GM19351 (cell line): ENCODE measurements around the gene NUDT1.

Source experiments
- ATAC-seq: cut with Tn5 transposase; IDR thresholded peaks from one replicate; pipeline ENCODE4 v1.9.1; 2021; ENCODE audit warnings: mild to moderate bottlenecking, moderate library complexity; ENCODE audit not compliant: unreplicated experiment

NUDT1 gene

DNA sequence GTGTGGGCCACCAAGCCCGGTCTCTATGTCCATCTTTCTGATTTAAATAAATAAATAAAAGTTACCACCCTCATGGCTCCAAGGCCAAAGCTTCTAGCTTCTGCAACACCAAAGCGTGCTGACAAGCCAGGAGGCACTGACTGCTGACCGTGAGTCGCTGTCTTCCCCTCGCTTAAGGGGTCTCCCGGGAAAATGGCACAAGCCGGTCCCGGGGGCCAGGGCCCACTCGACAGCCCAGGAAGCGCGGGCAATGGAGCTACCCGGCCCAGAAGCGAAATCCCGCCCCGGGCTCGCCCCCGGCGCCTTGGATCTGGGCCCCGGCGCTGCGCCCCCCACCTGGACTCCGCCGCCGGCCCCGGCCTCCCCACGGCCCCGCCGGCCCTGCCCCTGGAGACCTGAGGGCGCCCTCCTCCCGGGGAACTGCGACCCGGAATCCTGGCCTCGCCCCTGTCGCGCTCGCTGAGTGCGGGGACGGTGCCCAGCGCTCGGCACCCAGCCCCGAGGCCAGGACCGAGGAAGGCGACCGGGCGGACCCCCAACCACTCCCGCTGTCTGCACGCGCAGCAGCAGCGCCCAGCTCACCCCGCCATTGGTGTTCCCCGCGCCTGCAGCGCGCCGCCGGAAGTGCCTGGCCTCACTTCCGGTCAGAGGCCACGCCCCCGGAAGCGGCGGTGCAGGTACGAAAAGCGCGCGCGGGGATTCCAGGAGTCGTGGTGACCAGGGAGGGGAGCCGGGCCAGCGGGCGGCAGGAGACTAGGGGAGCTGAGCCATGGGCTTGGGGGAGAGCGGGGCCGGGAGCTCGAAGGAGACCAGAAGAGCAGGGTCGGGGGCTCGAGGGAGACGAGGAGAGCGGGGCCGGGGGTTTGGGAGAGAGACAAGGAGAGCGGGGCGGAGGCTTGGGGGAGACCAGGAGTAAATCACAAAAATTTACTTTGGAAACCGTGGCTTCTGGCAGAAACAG is at the start of gene NUDT1, which contains the start of gene MRM2:
NUDT1 (plus strand) TSS at position 647 of the 961 bp plus-strand sequence. CDS start 2,349 bp downstream, outside the sequence.
MRM2 (minus strand) TSS at position 626 of the 961 bp plus-strand sequence; CDS start at position 590, 36 bp downstream.
- peak; percentile 63 for ATAC-seq

DNA sequence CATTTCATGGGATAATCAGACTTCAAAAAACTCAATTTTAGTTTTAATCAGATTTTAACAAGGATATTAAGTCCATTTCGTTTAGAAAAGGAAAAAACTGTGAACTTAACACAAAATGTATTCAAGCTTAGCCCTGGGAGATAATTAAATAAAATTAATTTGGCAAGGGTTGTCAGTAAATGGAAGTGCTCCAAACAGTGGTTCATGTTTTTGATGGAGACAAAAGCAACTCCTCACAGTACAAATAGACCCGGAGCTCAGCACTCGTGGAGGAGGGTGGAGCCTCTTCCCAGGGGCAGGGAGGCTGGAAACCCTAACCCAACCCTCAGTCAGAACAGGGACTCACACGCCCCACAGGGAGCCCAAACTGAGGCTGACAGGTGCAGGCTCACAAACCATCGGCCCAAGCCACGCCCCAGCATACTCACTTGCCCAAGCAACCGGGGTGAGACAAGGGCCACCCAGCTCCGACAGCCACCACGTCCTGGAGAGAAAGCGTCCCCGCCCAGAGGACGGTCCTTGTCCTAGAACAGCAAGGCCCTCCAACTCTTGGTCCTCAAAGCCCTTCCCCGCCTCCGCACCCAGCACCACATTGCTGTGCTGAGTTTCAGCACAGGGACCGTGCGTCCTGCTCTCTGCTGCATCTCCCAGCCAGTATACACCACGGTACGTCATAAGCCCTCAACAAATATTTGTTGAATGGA is 49.0 kb upstream of the NUDT1 start:
- ATAC-seq: no peak

DNA sequence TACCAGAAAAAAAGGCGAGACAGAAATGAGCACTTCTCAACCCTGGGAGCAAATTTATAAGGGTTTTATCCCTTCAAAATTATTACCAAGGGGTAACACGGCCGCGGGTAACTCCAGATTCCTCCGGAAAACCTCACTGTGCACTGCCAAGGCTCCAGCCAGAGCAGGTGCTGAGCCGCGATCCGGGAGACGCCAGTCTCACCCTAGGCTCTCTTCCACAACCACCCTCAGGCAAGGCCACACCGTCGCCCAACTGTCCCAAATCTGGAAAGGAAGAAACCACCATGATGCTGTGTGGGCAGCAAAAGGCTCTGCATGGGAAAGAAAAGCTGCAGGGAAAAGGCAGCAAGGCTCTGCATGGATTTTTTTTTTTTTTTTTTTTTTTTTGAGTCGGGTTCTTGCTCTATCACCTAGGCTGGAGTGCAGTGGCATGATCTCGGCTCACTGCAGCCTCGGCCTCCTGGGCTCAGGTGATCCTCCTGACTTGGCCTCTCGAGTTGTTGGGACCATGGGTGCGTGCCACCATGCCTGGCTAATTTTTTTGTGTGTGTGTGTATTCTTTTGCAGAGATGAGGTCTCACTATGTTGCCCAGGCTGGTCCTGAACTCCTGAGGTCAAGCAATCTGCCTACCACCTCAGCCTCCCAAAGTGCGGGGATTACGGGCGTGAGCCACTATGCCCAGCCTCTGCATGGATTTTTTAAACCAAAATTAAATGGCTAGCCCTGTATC is 48.3 kb upstream of the NUDT1 start:
- ATAC-seq: no peak

DNA sequence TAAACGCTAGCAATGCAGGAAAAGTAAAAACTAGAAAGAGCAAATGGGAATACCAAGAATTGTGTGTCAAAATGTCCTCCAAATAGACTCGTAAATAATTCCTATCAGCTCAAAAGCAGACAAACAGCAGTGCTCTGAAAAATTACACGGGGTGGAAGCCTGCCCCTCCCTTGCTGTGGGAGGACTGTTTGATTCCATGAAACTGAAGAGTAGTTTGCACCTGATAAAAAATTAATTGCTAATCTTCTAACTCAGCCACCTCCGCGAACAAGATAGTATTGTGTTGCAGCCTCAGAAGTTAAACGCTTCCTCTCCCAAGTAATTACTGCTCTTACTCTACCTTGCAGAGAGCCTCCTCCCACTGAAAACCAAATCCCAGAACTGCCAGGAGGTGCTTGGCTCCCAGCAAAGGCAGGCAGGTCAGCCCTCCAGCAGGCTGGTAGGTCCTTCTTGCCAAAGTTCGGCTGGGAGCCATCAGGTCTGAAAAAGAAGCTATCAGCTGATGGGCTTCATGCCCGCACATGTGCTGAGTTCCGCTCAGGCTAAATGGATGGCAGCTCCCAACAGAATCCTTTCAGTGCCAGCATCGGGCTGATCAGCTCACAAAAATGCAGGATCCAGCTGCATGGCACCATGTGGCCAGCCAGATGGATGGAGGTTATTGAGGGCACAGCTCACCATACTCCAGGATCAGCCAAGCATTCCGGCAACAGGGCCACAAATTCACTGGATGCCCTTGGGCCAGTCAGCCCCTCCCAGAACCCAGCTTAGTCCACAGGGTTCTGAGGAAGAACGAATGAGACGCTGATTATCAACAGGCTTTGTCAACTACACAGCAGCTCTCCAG is 46.4 kb upstream of the NUDT1 start:
- no peak for ATAC-seq

DNA sequence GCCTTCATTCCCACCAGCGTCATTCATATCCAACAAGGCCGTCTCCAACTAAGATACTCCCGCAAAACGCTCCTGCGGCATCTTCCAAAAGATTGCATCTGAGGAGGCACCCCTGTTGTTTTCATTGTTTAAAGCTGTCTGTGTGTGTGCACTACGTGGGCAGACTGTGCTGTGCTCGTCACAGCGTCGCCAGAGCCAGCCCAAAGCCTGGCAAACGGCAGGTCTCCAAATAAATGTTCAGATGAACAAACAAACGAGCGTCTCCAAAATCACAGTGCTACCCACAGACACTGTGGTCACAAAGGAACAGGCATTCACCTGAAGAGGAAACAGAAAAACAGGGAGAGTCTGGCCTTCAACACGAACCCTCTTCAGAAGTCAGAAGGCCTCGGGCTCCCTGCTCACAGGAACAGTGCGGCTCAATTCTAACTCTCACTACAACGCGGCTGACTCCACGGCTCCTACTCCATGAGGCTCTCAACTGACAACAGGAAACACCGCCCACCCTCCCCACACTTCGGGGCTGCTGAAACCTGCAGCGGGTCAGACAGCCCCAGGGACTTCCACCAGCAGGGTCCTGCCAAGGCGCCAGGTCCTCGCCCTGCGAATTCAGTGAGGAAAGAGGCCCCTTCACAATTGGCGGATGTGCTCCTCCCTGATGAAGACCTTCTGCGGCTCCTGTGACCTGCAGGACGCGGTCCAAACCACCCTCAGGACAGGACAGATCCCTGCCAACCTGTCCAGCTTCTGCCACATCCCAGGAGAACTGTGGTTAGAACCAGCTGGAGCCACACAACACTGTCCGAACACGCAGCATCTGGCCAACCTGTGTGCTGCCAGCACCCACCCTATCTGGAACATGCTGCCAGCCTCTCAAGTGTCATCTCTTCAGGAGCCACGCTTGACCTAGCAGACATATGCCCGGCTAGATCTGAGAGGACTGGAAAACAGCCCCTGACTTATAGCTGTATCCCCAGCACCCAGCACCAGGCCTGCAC is 45.3 kb upstream of the NUDT1 start:
- ATAC-seq: no peak

DNA sequence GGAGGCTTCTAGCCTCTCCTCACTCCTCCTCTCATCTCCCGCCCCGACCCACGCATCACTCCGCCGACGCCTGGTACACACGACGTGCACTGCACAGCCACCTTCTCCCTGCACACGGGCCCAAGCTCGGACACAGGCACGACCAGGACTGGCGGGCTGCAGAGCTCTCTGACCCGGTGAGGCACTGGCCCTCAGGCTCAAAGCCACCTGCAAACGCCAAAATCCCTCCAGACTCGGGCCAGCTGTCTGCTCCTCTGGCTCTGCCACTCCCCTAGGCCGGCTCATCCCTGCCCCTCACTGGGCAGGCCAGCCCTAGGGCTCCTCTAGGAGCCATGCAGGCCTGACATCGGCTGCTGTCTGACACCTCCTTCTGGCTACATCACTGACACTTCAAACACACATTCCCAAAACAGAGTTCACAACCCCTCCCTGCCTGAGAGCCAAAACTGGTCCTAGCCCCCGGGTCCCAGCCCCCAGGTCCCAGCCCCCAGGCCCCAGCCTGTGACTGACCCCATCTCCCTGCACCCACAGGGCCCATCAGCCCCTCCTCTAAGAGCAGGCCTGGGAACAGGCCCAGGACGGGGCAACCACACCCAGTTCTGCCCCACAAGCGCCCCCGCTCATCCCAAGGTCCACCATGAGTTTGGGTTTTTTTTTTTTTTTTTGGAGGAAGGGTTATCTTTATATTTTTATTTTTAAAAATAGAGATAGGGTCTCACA is 44.4 kb upstream of the NUDT1 start:
- no peak for ATAC-seq

DNA sequence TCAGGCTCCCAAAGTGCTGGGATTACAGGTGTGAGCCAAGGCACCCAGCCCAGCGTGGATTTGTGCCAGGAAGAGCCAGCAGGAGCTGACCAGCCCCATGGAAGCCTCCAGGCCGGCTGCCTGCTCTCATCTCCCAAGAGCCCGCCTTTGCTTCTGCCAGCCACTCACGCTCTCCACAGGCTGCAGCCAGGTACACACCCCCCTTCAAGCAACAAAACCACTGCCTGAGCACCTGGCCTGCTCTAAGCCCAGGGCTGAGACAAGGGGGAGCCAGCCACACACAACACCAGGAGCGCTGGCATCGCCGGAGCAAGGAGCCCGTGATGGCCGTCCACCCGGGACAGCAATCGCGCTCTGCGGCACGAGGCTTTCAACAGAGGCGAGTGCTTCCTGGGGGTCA is 43.8 kb upstream of the NUDT1 start:
- ATAC-seq: no peak

DNA sequence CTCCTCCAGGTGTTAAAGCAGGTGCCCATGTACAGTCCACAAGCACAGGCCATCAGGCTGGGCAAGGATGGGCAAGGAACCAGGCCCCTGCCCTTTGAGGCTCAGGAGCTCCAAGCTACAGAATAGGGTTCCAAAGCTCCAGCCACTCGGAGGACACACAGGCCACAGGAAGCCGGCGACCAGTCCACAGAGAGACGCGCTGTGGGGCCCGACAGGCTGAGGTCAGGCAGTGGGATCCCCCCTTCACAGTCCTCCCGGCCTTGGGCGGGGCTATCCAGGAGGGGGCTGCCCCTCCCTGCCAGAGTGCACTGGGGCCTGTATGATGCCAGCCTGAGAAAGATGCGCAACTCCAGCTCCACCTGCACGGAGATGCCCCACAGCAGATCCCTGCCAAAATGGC is 43.3 kb upstream of the NUDT1 start:
- no peak for ATAC-seq

DNA sequence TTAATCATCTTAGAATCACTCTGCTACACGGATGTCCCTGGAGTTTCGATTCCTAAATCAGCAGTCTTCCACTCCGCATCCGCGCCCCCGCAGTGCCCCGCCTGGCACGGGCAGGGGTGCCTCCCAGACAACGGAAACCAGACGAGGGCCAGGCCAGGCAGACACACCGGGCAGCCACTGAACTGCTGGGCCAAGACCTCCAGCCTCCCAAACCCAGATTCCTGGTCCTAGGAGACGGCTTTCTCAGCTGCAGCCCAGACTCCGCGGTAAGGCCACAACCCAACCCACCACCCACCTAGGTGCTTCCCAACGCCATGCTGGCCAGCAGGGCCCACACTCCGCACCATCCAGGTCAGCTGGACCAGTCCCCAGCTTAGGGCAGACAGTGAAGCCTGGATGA is 42.5 kb upstream of the NUDT1 start:
- no peak for ATAC-seq

DNA sequence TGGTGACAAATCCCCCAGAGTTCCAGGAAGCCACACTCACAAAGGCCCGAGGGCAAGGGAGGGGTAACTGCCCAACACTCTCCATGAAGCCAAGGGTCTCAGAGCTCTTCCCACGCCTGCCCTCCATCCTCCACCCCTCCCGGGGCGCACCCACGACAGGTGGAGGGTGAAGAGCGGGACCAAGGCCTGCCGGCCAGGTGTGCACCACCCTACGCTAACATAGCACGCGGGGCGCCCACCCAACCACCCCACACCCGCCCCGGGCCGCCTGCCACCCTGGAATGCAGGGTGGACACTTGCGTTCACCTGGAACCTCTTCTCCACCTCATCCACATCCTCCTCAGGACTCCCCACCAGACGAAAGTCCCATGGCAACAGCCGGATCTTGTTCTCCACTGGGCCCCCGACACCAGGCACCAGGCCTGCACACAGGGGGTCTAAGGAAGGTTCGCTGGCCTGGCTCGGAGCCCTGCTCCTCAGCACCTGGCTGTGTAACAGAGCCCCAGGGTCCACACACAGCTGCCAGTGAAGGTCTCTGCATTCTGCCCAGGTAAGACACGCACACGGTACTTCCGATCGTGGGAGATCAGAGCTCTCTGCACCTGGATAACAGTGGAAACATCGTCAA is 42.0 kb upstream of the NUDT1 start:
- ATAC-seq: no peak

DNA sequence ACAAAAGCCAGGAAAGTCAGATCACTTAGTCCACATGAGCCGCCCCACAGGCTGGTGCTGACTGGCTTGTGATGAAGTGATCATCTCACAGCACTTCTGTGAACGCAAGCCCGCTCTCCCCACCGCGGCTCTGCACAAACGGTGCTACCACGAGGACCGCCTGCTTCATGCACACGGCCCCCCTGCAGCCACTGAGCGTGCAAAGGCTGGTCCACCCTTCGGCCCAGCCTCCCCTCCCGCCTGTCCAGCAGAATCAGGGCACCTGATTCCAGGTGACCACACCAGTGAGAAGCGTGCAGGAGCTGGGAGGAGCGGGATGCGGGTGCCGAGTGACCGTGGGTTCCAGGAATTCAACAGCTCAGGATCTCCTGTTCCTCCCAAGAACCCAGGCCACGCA is 41.4 kb upstream of the NUDT1 start:
- no peak for ATAC-seq

DNA sequence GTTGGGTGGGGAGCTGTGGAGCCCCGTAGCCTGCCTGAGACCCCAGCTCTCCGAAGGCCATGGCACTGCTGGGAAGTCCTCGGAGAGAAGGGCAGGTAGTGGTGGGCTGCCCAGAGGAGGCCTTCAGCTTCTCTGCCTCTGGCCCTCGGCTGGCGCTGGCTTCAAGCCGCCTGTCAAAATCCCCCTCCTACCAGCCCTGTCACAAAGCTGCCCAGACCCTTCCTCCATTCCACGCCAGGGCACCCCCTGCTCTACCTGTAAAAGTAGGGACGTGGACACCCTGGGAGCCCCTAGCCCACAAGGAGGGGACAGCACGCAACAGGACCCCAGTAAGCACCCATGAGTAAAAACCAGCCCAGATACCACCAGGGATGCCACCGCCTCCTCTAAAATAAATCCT is 40.9 kb upstream of the NUDT1 start:
- no peak for ATAC-seq

DNA sequence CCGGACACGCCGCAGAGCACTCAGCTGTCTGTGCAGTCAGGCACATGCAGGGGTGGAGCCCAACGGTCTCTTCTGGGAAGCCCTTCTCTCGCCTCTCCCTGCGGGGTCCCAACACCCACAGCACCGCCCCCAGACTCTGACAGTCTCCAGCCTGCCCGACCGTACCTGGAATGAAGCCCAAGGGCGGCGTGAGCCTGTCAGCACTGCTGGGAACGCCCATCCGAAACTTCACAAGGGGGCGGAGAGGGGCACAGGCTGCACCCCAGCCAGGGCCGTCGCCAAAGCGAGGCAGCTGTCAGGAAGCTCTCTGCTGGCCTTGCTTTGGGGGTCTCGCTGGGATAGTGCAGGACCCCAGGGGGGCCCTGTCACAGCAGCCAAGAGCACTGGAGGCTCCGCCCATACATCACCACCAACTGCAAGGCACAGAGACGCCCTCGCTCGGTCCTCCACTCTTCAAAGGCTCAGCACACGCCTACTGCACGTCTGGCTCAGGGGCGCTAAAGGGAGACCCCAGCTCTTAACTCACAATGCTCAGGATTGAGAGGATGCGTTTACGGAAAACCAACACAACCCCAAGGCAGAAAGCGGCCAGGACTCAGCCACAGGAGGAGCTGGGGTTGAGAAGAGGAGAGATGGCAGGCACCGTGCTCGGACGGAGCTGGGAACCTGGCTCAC is 40.2 kb upstream of the NUDT1 start:
- ATAC-seq: no peak

DNA sequence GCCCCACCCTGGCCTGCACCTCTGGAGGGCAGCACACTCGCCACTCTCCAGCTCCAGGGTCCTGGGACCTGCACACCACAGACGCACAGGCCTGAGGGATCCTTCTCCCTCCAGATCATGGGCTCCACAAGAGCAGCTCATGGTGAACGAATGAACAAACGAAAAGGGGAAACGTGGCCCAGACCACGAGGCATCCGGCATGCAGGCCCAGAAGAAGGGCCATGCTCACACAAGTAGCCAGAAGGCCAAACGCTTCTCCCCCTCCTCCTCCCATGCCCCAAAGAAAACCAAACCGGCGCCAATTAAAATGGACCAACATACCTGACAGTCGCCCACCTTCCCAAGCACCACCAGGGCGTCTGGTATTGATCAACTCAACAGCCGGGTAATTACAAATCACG is 39.7 kb upstream of the NUDT1 start:
- no peak for ATAC-seq

DNA sequence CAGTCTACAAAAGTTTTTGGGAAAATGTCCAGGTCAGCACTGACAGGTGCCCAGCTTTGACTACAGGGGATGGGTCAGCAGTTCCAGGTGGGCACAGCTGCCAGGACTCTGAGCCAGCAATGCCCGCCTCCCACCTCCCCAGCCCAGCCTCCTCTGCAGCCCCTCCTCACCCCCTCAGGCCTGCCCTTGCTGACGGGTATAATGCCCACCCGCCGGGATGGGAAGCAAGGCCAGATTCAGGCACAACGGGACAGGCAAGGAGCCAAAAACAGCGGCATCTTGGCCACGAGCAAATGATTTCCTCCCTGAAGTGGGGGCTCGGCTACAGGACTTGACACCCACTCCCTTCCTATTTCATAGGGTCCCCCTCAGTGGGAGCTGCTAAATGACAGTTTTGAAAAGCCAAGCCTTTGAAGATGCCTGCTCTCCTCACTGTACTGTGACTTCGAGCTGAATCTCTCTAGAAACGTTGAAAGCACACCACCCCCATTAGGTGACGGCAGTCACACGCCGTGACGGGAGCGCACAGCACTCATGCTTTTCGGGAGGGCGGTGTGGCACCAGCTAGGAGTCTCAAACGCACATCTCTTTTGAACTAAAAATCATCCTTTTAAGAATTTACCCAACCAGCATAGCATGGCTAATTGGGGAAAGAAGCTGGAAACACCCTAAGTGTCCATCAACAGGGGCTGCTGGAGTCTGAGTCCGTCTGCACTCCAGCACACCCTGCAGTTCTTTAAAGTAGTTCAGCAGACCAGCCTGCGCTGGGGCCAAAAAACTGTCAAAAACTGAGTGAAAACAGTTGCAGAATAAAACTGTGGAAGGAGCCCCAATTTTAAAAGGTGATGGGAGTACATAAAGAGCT is 38.9 kb upstream of the NUDT1 start:
- ATAC-seq: no peak

DNA sequence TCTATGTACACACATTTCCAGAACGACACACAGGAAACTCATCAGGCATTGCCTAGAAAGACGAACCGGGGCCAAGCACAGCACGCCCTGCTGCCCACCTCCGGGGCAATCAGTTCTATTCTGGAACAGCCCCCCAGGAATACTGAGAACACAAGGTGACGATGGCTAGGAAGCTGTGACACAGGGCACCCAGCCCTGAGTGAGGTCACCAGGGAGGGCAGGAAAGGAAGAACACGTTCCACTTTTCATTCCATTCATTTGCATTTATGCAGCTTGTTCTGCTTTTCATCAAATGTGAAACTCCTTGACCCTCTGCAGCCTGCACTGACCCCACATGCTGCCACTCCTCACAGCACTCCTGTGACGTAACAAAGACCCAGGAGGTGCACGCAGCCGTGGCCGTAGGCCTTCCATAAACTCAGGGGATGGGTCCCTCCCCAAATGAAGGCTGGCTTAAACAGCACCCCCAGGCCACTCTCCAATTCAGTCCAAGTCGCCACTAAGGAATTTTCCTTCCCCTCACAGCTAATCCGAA is 38.2 kb upstream of the NUDT1 start:
- ATAC-seq: peak; percentile 69
